IPS-NIHi7 (cell line): Measurements from ENCODE around the gene PALD1.
A peak's percentile ranks its signal among the peaks of the same experiment; 100 is the strongest.

Source experiments
- DNase-seq: peaks from one replicate; pipeline ENCODE4 v3.0.0; 2012; ENCODE audit warnings: mixed read lengths; ENCODE audit errors: extremely low spot score

The PALD1 gene

DNA sequence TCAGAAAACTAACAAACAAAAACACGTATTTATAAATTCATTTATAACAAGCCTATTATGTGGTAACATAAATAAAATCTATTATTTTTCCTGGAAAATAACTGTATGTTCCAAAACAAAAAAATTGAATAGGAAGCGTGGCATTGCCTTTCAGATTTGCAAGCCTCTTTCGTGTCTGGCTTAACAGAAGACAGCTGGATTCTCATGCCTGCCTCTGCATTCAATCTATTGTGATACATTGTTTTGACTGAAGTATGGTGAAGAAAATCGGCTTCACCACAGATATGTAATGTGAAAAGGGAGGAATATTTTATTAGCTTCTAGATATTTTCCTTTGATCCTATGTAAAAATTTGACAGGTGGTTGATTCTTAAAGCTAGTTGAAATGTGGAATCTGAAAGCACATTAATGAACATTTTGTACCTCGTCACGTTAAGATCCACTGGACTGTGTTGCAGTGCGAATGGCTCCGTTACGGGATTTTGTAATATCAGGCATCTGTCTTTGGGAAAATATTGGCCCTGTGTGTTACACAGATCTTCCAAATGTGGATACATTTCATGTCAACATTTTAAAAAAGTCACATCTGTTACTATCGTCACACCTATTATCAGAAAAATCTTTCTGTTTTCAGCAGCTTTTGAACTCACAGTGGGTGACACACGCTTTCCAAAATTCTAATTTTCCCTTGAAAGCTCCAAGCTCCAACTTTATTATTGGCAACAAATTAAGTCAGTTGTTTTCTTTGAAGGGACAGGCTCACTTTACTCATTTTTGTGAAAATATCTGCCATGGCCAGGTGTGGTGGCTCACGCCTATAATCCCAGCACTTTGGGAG, 26.2 kb downstream of the PALD1 start:
- DNase-seq: no peak

DNA sequence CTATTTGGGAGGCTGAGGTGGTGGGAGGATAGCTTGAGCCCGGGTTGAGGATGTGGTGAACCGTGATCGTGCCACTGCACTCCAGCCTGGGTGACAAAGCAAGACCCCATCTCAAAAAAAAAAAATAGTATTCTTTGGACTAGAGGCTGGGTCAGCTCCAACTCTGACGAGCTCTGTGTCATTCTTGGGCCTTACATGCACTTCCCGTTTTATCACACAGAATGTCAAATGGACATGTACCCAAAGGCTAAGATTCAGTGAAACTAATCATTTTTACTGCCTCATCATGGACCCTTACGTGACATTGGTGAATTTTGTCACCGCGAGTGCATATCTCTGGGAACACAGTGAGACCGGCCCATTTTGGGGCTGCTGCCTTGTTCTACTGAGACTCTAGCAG, 27.3 kb downstream of the PALD1 start:
- DNase-seq: no peak

DNA sequence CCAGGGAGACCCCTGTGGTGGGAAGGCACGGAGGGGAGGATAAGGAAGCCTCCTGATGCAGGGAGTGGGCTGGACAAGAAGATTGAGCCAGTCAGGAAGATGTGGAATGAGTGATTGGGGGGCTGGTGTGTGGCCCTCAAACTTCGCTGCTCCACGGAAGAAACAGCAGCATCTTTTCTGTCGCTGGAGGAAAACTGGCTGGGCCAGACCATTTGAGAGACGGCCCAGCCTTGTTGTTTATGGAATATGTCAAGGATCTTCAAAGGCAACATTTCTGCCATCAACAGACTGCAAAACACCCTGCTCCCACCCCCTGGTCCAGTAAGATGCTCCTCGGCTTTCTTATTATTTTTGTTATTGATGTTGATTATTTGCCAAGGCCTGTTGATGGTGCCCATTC, 29.4 kb downstream of the PALD1 start:
- DNase-seq: no peak

DNA sequence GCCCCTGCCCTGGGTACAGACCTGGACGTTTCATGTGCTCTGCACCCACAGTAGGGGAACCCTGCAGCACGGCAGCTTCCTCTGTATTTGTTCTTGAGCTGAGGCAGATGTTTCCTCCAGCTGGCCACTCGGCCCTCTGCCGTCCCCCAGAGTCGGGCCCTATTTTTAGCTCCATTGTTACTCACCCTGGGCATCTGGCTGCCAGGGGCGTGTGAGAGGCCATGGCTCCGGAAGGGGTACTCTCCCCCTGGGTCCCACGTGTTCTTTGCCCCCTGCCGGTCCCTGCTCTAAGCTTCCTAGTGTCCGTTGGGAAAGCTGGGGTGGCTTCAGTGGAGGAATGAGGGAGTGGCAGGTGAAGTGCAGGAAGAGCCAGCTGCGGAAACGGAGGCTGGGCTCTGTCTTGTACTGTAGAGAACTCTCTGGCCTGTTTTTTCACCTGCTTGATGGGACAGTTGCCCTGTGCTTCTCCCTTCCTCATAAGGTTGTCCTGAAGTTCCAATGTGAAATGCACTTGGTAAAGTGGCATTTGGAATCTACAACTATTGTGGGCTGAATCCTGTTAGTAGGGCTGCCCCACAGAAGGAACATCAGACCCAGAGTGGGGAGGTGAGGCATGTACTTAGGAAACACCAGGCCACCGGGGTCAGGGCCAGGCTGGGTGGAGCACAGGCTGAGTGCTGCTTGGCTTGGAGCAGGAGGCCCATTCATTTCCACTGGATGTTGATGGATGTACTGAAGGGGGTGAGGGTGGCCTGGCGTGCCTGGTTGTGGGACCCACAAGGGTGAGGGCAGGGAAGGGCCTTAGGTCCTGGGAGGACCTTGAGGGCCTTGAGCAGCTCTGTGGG, 30.6 kb downstream of the PALD1 start:
- no peak for DNase-seq

DNA sequence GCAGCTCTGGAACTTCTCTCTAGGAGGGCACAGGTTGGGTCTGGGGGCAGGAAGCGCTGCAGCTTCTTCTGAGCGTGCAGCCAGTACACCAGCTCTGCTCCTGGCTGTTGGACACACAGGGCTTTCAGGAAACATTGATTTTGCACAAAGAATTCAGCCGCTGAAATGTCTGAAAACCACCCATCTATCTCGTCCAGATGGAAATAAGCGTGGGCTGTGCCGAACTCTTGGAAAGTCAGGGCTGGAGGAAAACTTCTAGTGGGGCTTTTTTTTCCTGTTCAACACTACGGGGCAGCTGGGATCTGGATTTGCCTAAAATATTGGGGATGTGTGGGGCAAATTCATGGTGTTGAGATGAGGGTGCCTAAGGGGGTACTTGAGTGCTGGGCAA, 31.2 kb downstream of the PALD1 start:
- DNase-seq: no peak

DNA sequence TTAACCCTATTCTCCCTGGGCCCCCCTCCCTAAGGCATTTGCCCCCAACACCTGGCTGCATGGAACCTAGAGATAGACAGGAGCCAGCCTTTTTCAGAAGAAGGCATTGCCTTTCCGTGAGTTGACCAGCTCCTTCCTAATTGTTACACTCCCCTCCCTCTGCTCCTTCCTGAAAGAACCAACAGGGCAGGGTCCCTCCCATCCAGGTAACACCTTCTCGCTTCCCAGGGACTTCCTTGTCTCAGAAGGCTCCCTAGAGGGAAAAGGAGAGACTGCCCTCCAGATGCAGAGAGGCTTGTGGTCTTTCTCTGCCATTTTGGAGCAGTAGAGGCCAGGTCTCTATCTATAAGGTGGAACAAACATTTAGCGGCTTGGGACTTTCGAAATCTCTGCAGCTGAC, 31.9 kb downstream of the PALD1 start:
- DNase-seq: peak; percentile 47

DNA sequence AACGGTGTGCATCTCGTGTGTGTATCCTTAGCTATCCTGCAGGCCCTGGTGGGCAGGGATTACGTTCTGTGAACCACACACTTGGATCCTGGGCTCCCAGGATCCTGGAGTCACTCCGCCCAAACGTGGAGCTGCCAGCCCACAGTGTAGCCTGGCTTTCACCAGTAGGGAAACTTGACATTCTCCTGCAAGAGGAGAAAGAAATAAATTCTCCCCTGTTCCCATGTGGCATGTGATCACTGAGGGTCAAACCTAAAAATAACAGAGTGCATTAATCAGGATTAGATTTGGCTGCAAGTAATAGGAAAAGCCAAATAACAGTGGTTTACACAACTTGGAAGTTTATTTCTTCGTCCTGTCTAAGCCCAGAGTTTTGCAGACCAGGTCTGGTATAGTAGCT, 32.3 kb downstream of the PALD1 start:
- no peak for DNase-seq

DNA sequence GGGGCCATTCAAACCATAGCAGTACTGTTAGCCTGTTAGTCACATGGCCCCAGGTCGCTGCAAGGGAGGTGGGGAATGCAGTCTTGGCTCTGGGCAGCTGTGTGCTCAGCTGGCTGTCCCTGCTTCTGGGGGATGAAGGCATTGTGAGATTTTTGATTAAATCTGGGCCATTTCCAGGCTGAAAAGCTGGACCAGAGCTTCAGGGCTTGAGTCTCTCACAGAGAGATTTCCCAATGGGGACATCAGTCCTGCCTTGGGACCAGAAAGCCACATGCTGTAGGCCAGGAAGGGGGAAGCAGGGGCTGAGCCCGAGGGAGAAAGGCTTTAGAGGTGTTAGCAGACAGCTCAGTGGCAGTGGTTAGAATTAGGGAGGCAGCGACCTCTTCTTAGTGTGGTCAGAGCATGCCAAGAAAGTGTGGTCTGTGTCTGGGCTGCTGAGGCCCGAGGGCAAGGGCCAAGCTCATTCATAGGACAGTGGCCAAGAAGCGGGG, 33.6 kb downstream of the PALD1 start:
- DNase-seq: no peak

DNA sequence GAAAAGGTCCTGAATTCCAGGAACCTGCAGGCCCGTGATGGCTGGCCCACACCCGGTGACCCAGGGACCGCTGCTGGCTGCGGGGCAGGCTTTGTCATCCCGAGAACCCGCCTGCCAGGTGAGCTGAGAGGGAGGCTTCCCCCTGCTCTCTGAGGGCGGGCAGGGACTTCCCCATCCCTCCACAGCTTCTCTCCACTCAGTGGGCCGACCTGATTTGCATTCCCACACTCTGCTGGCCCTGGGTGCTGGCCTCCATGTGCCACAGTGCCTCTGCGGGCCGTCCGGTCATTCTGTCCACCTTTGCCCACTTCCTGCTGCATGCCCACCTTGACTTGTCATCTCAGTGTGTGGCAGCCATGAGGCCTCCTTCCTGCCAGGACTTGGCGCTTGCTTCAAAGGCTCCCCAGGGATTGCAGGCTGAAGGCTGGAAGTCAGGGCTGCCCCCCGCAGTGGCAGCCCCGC, 35.3 kb downstream of the PALD1 start:
- peak; percentile 63 for DNase-seq

DNA sequence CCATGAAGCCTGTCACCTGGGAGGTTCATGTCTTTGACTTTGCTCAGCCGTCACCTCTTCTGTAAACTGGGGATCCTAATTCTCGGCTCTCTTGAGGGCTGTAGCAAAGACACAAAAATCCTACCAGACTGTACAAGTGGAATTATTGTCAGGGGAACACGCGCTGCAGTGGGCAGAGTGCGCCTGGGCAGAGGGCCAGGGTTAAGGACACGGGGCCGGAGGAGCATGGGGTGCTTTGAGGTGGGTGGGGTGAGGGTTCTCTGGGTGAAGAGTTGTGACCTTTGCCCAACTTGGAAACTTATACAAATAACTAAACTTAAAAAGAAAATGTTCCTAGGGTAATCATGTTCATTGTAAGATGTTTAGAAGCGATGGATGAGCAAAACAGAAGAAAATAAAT, 36.0 kb downstream of the PALD1 start:
- DNase-seq: no peak

DNA sequence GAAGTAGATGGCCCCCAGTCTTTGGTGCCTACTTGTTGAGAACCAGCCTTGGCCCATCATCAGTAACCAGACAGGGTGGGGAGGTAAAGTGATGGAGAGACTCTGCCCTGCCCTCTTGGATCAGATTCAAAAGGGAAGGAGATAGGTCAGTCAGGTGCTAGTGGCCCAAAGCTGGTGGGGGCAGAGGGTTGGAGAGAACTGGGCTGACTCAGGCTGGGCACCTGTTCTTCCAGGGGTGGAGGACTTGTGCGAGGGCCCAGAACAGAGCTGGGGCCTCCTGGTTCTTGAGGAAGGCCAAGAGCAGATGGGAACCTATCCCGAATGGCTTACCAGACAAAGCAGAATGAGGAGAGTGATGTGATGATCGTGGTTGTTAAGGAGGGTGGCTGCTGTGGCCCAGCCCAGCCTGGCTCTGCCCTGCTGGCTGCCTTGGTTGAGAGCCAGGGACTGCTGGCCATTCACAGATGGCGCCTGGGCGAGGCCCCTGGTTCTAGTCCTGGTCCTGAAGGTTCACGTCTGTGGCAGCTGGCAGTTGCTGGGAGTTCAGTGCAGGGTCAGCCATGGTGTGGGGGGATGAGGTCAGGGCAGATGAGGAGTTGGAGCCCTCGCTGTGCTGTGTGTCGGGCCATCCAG, 36.6 kb downstream of the PALD1 start:
- DNase-seq: no peak

DNA sequence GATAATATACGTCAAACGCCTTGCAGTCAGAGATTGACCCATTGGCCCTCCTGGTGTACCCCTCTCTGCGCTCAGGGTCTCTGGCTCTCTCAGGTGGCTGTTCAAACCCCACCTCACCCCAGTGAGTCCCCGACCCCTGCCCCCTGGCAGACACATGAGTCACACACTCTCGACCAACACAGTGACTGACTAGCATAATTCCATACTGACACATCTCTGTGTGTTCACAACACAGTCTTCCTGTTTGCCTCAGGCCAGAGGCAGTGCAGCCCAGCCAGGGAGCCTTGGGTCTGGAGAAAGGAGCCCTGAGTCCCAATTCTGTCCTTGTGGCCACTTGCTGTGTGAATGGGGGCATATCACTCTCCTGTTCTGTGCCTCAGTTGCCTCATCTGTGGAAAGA, 40.1 kb downstream of the PALD1 start:
- no peak for DNase-seq

DNA sequence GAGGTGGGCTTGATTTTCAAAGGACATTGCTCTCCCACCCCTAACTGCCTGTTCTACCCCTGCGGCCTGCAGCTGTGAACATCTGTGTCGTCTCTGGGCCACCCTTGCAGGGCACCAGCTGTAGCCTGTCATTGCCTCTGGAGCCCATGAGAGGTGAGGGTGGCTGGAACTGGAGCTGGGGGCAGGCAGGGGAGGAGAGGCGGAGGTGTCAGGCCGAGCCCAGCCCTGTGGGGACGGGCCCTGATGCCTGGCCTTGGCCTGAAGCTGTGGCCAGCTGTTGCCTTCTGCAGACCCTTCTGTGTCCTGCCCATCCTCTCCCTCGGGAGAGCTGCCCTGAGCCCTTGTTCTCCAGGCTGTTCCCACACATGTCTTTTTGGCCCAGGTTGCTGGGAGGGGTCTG, 44.5 kb downstream of the PALD1 start:
- DNase-seq: no peak

DNA sequence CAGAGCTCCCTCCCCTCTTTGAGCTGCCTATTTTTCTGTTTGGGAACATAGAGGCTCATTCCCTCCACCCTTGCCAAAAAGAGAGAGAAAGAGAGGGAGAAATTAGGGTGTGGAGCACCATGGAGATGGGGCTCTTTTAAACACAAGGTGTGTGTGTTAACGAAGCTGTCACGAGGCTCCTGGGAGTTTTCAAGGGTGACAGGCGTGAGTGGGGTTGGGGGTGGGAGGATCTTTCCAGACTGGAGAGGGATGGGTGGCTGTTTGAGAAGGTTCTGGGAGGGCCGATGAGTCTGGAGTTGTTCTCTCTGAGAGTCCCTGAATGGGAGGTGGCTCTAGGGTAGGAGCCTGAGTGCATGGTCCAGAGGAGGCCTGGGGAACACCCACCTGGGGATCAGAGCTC, 45.0 kb downstream of the PALD1 start:
- DNase-seq: no peak

DNA sequence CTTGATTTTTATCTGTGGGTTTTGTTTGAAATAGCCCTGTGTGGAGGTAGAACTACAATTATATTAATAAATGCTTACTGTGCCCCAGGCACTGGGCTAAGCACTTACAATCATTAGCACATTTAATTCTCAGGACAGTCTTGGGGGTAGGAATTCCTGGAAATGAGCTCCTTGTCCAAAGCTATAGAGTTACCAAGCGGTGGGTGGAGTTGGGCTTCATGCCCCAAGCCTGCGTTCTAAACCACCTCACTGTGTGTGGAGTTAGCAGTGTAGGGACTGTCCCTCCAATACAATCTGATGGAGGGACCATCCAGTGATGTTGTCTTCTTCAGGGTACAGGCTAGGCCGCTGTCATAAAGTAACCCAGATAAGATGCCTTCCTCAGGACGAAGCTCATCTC, 49.7 kb downstream of the PALD1 start:
- DNase-seq: no peak

DNA sequence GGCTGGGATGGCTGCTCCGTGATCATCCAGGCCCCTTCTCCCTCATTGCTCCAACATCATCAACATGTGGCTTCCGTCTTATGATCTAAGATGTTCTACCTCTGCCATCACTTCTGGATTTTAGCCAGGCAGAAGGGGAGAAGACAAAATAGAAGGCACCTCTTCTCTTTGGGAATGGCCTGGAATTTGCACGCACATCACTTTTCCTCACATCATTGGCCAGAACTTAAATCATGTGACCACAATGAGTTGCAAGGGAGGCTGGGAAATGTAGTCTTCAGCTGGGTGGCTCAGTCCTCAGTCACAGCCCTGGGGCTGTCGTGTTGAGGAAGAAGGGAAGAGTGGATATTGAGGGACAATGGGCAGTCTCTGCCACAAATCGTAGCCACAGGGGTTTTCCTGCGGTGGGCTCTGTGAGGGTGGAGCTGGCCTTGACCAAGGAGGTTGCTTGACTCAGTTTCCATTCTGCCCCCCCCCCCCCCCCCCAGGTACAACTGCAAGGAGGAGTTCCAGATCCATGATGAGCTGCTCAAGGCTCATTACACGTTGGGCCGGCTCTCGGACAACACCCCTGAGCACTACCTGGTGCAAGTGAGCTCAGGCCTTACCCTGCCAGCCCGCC, 50.3 kb downstream of the PALD1 start:
- peak; percentile 74 for DNase-seq

DNA sequence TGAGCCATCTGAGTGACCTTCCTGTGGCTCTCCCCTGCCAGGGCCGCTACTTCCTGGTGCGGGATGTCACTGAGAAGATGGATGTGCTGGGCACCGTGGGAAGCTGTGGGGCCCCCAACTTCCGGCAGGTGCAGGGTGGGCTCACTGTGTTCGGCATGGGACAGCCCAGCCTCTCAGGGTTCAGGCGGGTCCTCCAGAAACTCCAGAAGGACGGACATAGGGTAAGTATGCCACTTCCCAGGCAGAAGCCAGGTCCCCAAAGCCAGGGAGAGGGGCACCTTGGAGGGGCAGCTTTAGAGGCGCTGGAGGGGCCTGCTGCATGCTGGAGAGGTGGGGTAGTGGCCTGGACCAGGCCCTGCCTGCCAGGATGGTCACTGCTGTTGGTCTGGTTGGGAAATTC, 51.3 kb downstream of the PALD1 start:
- DNase-seq: no peak

DNA sequence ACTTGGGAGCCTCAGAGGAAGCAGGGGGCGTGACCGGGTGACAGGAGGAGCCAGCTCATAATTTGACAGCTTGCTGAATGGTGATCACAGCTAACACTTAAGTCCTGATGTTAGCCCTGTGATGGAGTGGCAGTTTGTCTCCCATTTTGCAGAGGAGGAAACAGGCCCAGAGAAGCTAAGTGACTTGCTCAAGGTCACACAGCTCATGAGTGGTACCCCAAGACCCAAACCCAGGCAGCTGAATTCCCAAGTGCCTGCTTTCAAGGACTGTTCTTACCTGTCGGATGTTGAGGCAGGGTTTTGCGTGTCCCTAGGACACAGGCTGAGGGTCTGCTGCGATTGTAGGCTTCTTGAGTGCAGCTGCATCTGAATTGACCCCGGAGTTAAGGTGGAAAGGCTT, 51.7 kb downstream of the PALD1 start:
- DNase-seq: no peak

DNA sequence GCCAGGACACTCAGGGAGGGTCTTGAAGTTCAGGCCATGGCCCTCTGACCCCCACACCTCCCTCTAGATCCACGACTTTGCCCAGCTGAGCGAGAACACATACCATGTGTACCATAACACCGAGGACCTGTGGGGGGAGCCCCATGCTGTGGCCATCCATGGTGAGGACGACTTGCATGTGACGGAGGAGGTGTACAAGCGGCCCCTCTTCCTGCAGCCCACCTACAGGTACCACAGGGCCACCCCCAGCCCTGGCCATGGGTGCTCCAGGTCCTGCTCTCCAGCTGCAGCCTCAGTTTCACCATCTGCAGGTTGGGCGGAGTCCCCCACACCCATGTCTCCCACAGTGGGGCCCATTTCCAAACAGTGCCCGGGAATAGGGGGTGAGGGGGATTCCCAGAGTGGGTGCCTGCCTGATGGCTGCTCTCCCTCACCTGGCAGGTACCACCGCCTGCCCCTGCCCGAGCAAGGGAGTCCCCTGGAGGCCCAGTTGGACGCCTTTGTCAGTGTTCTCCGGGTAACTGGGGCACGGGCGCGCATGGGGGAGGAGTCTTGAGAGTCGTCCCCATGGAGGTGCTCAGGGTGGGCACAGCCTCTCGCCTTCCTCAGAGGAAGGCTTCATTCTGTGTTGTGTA, 54.1 kb downstream of the PALD1 start:
- no peak for DNase-seq

DNA sequence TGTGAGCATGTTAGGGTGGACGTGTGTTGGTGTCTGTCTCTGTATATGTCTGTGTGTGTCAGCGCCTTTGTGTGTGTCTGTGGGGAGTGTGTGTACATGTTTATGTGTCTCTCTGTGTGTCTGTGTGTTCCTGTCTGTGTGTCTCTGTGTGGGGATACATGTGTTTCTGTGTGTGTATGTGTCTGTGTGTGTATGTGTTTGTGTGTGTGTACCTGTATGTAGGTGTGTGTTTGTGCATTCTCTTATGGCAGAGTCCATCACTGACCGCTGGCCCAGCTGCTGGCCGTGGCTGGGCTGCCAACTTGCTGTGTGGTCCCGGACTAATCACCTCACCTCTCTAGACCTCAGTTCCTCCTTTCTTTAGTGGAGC, 54.6 kb downstream of the PALD1 start:
- no peak for DNase-seq

DNA sequence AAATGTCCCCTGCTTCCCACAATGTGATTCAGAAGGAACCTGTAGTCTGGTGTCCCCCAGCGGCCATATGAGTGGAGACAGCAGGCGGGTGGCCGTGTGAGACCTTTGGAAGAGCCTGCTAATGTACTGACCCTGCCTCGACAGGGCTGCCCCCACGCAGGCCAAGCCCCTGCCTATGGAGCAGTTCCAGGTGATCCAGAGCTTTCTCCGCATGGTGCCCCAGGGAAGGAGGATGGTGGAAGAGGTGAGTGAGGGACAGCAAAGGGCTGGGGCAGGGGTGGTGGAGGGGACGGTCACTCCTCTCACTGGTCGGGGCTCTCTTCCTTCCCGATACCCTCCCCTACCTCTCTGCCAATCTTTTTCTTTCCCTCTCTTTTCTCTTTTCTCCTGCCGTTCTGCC, 55.7 kb downstream of the PALD1 start:
- no peak for DNase-seq

DNA sequence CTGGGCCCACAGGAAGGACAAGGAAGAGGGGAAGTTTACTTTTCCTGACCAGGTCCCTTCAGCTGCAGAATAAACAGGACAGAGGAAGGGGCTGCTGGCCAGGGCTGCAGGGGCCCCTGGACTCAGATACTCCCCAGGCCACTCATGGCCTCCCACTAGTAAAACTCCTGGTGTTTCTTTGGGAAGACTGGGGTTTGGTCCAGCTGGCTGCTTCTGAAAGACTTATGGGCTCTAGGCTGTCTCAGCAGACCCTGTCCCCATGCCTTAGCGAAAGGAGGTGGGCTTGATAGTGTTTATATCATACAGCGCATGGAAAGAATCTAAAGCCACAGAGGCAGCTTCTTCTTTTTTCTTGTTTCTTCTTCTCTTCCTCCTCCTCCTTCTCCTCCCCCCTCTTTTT, 56.4 kb downstream of the PALD1 start:
- no peak for DNase-seq
